Measurements from ENCODE around the gene FNIP1. TPM values are rescaled to one million over a fixed set of nuclear protein-coding genes. Genes with fewer than 3 reads are reported as not detected.
A peak's percentile ranks its signal among the peaks of the same experiment; 100 is the strongest.

The FNIP1 gene
- total and polyA plus RNA-seq, 2 of the 13 experiments (the other 11 are each of a cell fraction or from before 2014, with no cell fraction given) = 10.9 to 29.3 TPM

- TF ChIP-seq MAFK (conservative IDR thresholded peaks at IDR 0.05 in 1 of 2, IDR thresholded peaks at IDR 0.05 in 1 of 2; ENCODE audit: low read length in 2 of 2) (0 out of 4 replicates have a peak, but pooled peaks of 1 of the 2 experiments have one; percentile 0), U2AF1 (optimal IDR thresholded peaks at IDR 0.05; ENCODE audit: low read depth, low read length) (no peak), ZNF678 (CRISPR knock-in tag; IDR thresholded peaks at IDR 0.05) (no peak; the same call in 1 of the 2 replicates), ELF1 (CRISPR knock-in tag; IDR thresholded peaks at IDR 0.05) (peak; percentile 96), ZNF382 (CRISPR knock-in tag; IDR thresholded peaks at IDR 0.05; ENCODE audit: borderline replicate concordance) (no peak), LCORL (IDR thresholded peaks at IDR 0.05) (peak; percentile 92), LCORL (CRISPR knock-in tag; IDR thresholded peaks at IDR 0.05) (peak; percentile 71; the same call in 1 of the 2 replicates), TFAP4 (IDR thresholded peaks at IDR 0.05; ENCODE audit: borderline replicate concordance, low read depth) (no peak; the same call in 1 of the 2 replicates), GATA4 (IDR thresholded peaks at IDR 0.05; ENCODE audit: borderline replicate concordance, low read depth) (no peak), ZNF841 (CRISPR knock-in tag; IDR thresholded peaks at IDR 0.05; ENCODE audit: borderline replicate concordance) (no peak), SP5 (CRISPR knock-in tag; IDR thresholded peaks at IDR 0.05; ENCODE audit: borderline replicate concordance, low read depth) (0 out of 2 replicates have a peak, but pooled peaks have one; percentile 53), PCBP2 (optimal IDR thresholded peaks at IDR 0.05; ENCODE audit: low read depth, low read length, poor library complexity, severe bottlenecking) (no peak), NR3C1 (CRISPR knock-in tag; IDR thresholded peaks at IDR 0.05) (no peak), ZFP90 (CRISPR knock-in tag; IDR thresholded peaks at IDR 0.05; ENCODE audit: borderline replicate concordance) (peak; percentile 58; the same call in 1 of the 2 replicates)
- TF ChIP-seq, protein P1, sequence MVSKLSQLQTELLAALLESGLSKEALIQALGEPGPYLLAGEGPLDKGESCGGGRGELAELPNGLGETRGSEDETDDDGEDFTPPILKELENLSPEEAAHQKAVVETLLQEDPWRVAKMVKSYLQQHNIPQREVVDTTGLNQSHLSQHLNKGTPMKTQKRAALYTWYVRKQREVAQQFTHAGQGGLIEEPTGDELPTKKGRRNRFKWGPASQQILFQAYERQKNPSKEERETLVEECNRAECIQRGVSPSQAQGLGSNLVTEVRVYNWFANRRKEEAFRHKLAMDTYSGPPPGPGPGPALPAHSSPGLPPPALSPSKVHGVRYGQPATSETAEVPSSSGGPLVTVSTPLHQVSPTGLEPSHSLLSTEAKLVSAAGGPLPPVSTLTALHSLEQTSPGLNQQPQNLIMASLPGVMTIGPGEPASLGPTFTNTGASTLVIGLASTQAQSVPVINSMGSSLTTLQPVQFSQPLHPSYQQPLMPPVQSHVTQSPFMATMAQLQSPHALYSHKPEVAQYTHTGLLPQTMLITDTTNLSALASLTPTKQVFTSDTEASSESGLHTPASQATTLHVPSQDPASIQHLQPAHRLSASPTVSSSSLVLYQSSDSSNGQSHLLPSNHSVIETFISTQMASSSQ (IDR thresholded peaks at IDR 0.05; ENCODE audit: low read depth) = no peak
- TF ChIP-seq, protein P1 (CRISPR knock-in tag; IDR thresholded peaks at IDR 0.05; ENCODE audit: borderline replicate concordance) = no peak; the same call in 1 of the 2 replicates
- TF ChIP-seq, protein P2, sequence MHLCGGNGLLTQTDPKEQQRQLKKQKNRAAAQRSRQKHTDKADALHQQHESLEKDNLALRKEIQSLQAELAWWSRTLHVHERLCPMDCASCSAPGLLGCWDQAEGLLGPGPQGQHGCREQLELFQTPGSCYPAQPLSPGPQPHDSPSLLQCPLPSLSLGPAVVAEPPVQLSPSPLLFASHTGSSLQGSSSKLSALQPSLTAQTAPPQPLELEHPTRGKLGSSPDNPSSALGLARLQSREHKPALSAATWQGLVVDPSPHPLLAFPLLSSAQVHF (CRISPR knock-in tag; IDR thresholded peaks at IDR 0.05) = no peak
- TF ChIP-seq, protein P3, sequence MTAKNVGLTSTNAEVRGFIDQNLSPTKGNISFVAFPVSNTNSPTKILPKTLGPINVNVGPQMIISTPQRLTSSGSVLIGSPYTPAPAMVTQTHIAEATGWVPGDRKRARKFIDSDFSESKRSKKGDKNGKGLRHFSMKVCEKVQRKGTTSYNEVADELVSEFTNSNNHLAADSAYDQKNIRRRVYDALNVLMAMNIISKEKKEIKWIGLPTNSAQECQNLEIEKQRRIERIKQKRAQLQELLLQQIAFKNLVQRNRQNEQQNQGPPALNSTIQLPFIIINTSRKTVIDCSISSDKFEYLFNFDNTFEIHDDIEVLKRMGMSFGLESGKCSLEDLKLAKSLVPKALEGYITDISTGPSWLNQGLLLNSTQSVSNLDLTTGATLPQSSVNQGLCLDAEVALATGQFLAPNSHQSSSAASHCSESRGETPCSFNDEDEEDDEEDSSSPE (CRISPR knock-in tag; IDR thresholded peaks at IDR 0.05) = peak; percentile 86
- TF ChIP-seq, protein P4, sequence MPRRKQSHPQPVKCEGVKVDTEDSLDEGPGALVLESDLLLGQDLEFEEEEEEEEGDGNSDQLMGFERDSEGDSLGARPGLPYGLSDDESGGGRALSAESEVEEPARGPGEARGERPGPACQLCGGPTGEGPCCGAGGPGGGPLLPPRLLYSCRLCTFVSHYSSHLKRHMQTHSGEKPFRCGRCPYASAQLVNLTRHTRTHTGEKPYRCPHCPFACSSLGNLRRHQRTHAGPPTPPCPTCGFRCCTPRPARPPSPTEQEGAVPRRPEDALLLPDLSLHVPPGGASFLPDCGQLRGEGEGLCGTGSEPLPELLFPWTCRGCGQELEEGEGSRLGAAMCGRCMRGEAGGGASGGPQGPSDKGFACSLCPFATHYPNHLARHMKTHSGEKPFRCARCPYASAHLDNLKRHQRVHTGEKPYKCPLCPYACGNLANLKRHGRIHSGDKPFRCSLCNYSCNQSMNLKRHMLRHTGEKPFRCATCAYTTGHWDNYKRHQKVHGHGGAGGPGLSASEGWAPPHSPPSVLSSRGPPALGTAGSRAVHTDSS (CRISPR knock-in tag; conservative IDR thresholded peaks at IDR 0.05) = no peak
These were observed 161.7 kb downstream of the FNIP1 start, which contains the start of gene RAPGEF6 (continued) for GRCh38 chr5:131634996-131635683.

All from HepG2 (cell line).